HepG2 (cell line): ENCODE data around the gene SP4. TPM values are rescaled to one million over a fixed set of nuclear protein-coding genes. Genes with fewer than 3 reads are reported as not detected.

Experiments
- ATAC-seq: fragments of 200-7000 bp; cut with Tn5 transposase; 3 replicates; pipeline ENCODE4 v1.9.1; 2020; ENCODE audit warnings: mild to moderate bottlenecking, moderate library complexity
- BruUV-seq: library from RNA; stranded (reverse); fragments of 400-500 nt; replicated peaks from 2 replicates; lab custom pipeline; 2021; lab: Mats Ljungman, UMichigan
- CTCF ChIA-PET: fragments of 300-600 bp; formaldehyde crosslinking; extraction: SDS; loops from one replicate; lab custom pipeline; 2021; ENCODE audit warnings: low total read pairs, inconsistent platforms, low intra/inter-chr PET ratio; lab: Yijun Ruan, JAX
- POLR2A ChIA-PET: fragments of 350-600 bp; sonication (Branson Sonifier 250); formaldehyde crosslinking; loops from one replicate; lab custom pipeline; 2020; ENCODE audit warnings: antibody characterized with exemption, inconsistent platforms; lab: Yijun Ruan, JAX
- DNase-seq: peaks from one replicate; pipeline ENCODE4 v3.0.0-alpha.2; 2015; ENCODE audit warnings: low spot score
- FAIRE-seq: peaks from 3 replicates; lab custom pipeline; 2011; peaks lifted over from hg19 to GRCh38; lab: Jason Lieb, UNC
- H2AFZ ChIP-seq: one replicate; pipeline ENCODE4 v1.6.1; 2011; ENCODE audit warnings: low read length, inconsistent platforms
- H3K27ac ChIP-seq: fragments of 300-600 bp; 3 replicates; pipeline ENCODE4 v1.8.0; 2011; ENCODE audit warnings: mixed run types, mild to moderate bottlenecking, mixed read lengths, low read length, inconsistent platforms; ENCODE audit not compliant: insufficient read depth; ENCODE audit errors: extremely low read length
- H3K27me3 ChIP-seq, 2 experiments: fragments of 200-600 bp in 1 of 2; 2 replicates in 1 of 2; 3 replicates in 1 of 2; pipeline versions ENCODE4 v1.6.0 to v1.8.0; 2011; ENCODE audit warnings: low read length in 2 of 2, mild to moderate bottlenecking in 2 of 2, moderate library complexity in 2 of 2, inconsistent platforms in 1 of 2; ENCODE audit not compliant: insufficient read depth in 2 of 2, control insufficient read depth in 1 of 2
- H3K36me3 ChIP-seq, 2 experiments: fragments of 200-600 bp in 1 of 2; replicated peaks in 1 of 2; 2 replicates in 1 of 2; 3 replicates in 1 of 2; pipeline versions ENCODE4 v1.5.1 to v1.8.0; 2011; ENCODE audit warnings: low read length in 2 of 2, inconsistent platforms in 1 of 2; ENCODE audit not compliant: insufficient read depth in 2 of 2, control insufficient read depth in 1 of 2
- H3K4me1 ChIP-seq: 2 replicates; pipeline ENCODE4 v1.5.1; 2012; ENCODE audit warnings: low read length, inconsistent platforms; ENCODE audit not compliant: insufficient read depth
- H3K4me2 ChIP-seq: 2 replicates; pipeline ENCODE4 v1.6.0; 2011; ENCODE audit warnings: low read depth, low read length, inconsistent platforms
- H3K4me3 ChIP-seq, 3 experiments: fragments of 200-600 bp in 1 of 3; sonication (generic), shearing (Covaris generic) in 1 of 3; replicated peaks in 1 of 3; 2 replicates each; pipeline ENCODE4 v1.5.1; 2011 to 2016; ENCODE audit warnings: low read length in 3 of 3, inconsistent platforms in 2 of 3, low read depth in 2 of 3, mild to moderate bottlenecking in 2 of 3, control low read depth in 1 of 3, mixed read lengths in 1 of 3; ENCODE audit not compliant: insufficient read depth in 1 of 3
- H3K79me2 ChIP-seq: one replicate; pipeline ENCODE4 v1.6.1; 2011; ENCODE audit warnings: low read length, inconsistent platforms; ENCODE audit not compliant: insufficient read depth
- H3K9ac ChIP-seq: 2 replicates; pipeline ENCODE4 v1.6.0; 2011; ENCODE audit warnings: mild to moderate bottlenecking, low read depth, low read length, inconsistent platforms; ENCODE audit not compliant: insufficient read depth
- H3K9me3 ChIP-seq: 2 replicates; pipeline ENCODE4 v1.5.1; 2012; ENCODE audit warnings: mild to moderate bottlenecking, low read length
- H4K20me1 ChIP-seq: 2 replicates; pipeline ENCODE4 v1.6.0; 2011; ENCODE audit warnings: inconsistent platforms, mild to moderate bottlenecking, low read length, moderate library complexity; ENCODE audit not compliant: insufficient read depth
- HOXA9 ChIP-seq: sonication (generic); formaldehyde crosslinking; IDR thresholded peaks from 2 replicates; pipeline ENCODE4 v1.8.1; 2022; ENCODE audit warnings: missing genetic modification reagents, mild to moderate bottlenecking, moderate library complexity, borderline replicate concordance
- RAD51 ChIP-seq: fragments of 450-650 bp; IDR thresholded peaks from 2 replicates; pipeline ENCODE4 v1.6.1; 2016; ENCODE audit warnings: borderline replicate concordance
- SYNCRIP ChIP-seq: fragments of 200-400 bp; formaldehyde crosslinking; IDR thresholded peaks from 2 replicates; pipeline ENCODE4 v1.6.1; 2018; ENCODE audit warnings: mild to moderate bottlenecking, low read depth, low read length; ENCODE audit not compliant: insufficient read depth
- YEATS2 ChIP-seq: sonication (generic); formaldehyde crosslinking; IDR thresholded peaks from 2 replicates; pipeline ENCODE4 v1.4.0; 2020; ENCODE audit warnings: missing genetic modification reagents, borderline replicate concordance
- ZNF230 ChIP-seq: sonication (generic); formaldehyde crosslinking; IDR thresholded peaks from 2 replicates; pipeline ENCODE4 v1.4.0; 2020; ENCODE audit warnings: mild to moderate bottlenecking, missing genetic modification reagents
- ZNF33B ChIP-seq: sonication (generic); formaldehyde crosslinking; IDR thresholded peaks from 2 replicates; pipeline ENCODE4 v1.5.1; 2020; ENCODE audit warnings: mild to moderate bottlenecking, missing genetic modification reagents
- ZNF546 ChIP-seq: sonication (generic); formaldehyde crosslinking; conservative IDR thresholded peaks from 2 replicates; pipeline ENCODE4 v1.8.1; 2023; ENCODE audit warnings: mild to moderate bottlenecking, missing genetic modification reagents
- ZNF556 ChIP-seq: sonication (generic); formaldehyde crosslinking; IDR thresholded peaks from 2 replicates; pipeline ENCODE4 v1.4.0; 2020; ENCODE audit warnings: mild to moderate bottlenecking, missing genetic modification reagents, borderline replicate concordance
- ZNF839 ChIP-seq: sonication (generic); formaldehyde crosslinking; IDR thresholded peaks from 2 replicates; pipeline ENCODE4 v1.4.0; 2020; ENCODE audit warnings: missing genetic modification reagents, mild to moderate bottlenecking, borderline replicate concordance
- WGBS: methylation state at CpG from one replicate; pipeline ENCODE4 v1.1.6; 2017; ENCODE audit warnings: low lambda C conversion rate; 5-methylcytosine and 5-hydroxymethylcytosine counted together
- in situ Hi-C: cut with HindIII; loops from 2 replicates; pipeline ENCODE4 v1.10.0; 2017; ENCODE audit warnings: low pct_unique_long_range_greater_than_20kb; ENCODE audit not compliant: extremely low pct_ligation_motif_present
- intact Hi-C: fragments of 100-400 bp; cut with micrococcal nuclease; formaldehyde crosslinking; loops from one replicate; pipeline ENCODE4 v1.10.0; 2022; ENCODE audit not compliant: unreplicated experiment
- polyA plus RNA-seq, 8 experiments: library from polyadenylated mRNA; depleted of rRNA in 3 of 8; stranded (reverse) in 7 of 8; unstranded in 1 of 8; fragments of >200 nt; fragmentation: Illumina TruSeq in 4 of 8; extraction: Trizol in 4 of 8; gene quantifications; 2 replicates each; pipeline versions ENCODE4 v1.2.1 to v1.2.3, GENCODE V29; 2011 to 2016; ENCODE audit warnings: low read depth in 4 of 8, missing spikeins in 1 of 8, mixed read lengths in 1 of 8; ENCODE audit not compliant: insufficient read depth in 1 of 8
- total RNA-seq, 5 experiments: library from RNA; depleted of rRNA; stranded (reverse); fragments of >200 nt; fragmentation: Illumina TruSeq; extraction: Trizol; gene quantifications; 2 replicates each; pipeline ENCODE4 v1.2.3, GENCODE V29; 2016; ENCODE audit warnings: low read depth in 1 of 5
- TF ChIP-seq, protein P1 (sequence below): sonication (generic); formaldehyde crosslinking; IDR thresholded peaks from 2 replicates; pipeline ENCODE4 v1.4.0; 2020; ENCODE audit warnings: mild to moderate bottlenecking, missing genetic modification reagents
- TF ChIP-seq, protein P2 (sequence below): IDR thresholded peaks from 2 replicates; pipeline ENCODE4 v1.6.1; 2012; ENCODE audit warnings: low read length, improper control_type of control experiment
- TF ChIP-seq, protein P3 (sequence below): sonication (generic); formaldehyde crosslinking; IDR thresholded peaks from 2 replicates; pipeline ENCODE4; 2020; ENCODE audit warnings: missing genetic modification reagents, mild to moderate bottlenecking, borderline replicate concordance

The SP4 gene
- total and polyA plus RNA-seq, 2 of the 13 experiments (the other 11 are each of a cell fraction or from before 2014, with no cell fraction given): 2.7 to 4.8 TPM

DNA sequence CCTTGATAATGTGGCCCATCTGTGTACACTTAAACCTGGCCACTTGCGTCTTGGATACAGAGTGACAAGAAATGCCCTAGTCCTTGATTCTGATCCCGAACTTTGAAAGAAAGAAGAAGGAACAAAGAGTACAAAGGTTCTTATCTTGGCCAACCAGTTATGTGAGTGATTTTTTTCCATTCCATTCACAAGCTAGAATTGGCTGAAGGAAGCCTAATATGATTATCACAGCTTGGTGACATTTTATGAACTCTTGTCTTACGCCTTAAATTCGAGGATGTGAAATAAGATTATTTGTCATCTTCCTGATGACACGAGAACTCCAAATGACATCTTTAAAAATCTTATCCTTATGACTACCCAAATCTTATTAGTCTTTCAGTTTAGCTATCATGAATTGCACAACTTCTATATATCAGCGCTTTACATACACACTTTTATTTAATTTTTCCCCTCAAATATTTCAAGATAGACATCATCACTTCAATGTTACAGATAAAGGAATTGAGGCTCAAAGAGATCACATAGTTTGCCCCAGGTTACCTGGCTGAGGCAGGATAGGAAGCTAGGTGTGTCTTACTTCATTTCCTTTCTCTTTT, 13.0 kb upstream of the SP4 start:
- Histone ChIP-seq H3K79me2 (no peaks in the 10 kb centered on the region), H3K9me3 (no peaks in the 10 kb centered on the region), H3K4me2 (no peak overlapping the region), H3K4me3 (no peak overlapping the region), H3K27me3 (peaks cover 0 to 7% of the 10 kb centered on the region in 2 experiments; a peak in 1 of 5 replicates), H3K4me1 (no peaks in the 10 kb centered on the region), H3K36me3 (no peaks in the 10 kb centered on the region), H3K27ac (no peak overlapping the region), H3K9ac (no peak overlapping the region), H4K20me1 (no peaks in the 10 kb centered on the region), H2AFZ (no peak overlapping the region)
- in situ Hi-C loops (no loop called here), intact Hi-C loops (no loop called here)
- POLR2A ChIA-PET: no interaction called here
- whole genome bisulfite sequencing: 30% methylated on average over 6 of the region's 6 CpGs
- ATAC-seq (no peak), DNase-seq (no peak), FAIRE-seq (no peak)
- CTCF ChIA-PET: no interaction called here
- BruUV-seq: no TSS peak
- TF ChIP-seq ZNF33B (no peak), ZNF230 (CRISPR knock-in tag) (no peak), RAD51 (no peak), ZNF839 (CRISPR knock-in tag) (no peak), ZNF546 (CRISPR knock-in tag) (no peak), ZNF556 (CRISPR knock-in tag) (no peak)
- TF ChIP-seq, protein P1, sequence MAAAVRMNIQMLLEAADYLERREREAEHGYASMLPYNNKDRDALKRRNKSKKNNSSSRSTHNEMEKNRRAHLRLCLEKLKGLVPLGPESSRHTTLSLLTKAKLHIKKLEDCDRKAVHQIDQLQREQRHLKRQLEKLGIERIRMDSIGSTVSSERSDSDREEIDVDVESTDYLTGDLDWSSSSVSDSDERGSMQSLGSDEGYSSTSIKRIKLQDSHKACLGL (CRISPR knock-in tag): no peak

DNA sequence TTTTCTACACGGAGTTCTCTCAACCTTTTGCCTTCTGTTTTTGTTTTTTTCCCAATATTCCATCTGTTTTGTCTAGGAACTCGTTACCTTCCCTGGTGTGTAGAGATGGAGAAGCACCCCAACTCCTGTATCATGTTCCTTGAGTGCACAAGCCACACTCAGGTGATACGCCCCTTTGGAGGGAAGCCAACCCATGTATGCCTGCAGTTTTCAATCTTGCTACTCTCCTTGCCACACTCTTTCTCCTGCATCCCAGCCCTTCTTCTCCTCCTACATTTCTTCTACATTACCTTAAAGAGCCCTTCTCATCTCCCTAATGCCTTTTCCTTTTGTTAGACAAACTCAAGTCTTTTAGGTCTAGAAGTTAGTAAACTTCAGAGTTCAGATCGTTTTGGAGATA, 10.2 kb upstream of the SP4 start:
- 0 out of 5 replicates have a peak, but pooled peaks cover 0 to 4% of the 10 kb centered on the region in 2 experiments for H3K27me3 ChIP-seq
- H3K9me3 ChIP-seq: no peaks in the 10 kb centered on the region
- no peaks in the 10 kb centered on the region for H3K79me2 ChIP-seq
- 21% methylated on average over 4 of the region's 4 CpGs for WGBS
- no peak overlapping the region for H3K4me3 ChIP-seq
- CTCF ChIA-PET: no interaction called here
- H3K27ac ChIP-seq: no peak overlapping the region
- no peak for FAIRE-seq
- intact Hi-C loops: no loop called here
- DNase-seq: no peak
- no peak for ATAC-seq
- H3K4me2 ChIP-seq: no peak overlapping the region
- no peak overlapping the region for H3K9ac ChIP-seq
- no peaks in the 10 kb centered on the region for H3K4me1 ChIP-seq
- in situ Hi-C loops: no loop called here
- H3K36me3 ChIP-seq: no peaks in the 10 kb centered on the region
- POLR2A ChIA-PET: no interaction called here
- no peaks in the 10 kb centered on the region for H4K20me1 ChIP-seq
- no peak overlapping the region for H2AFZ ChIP-seq
- BruUV-seq: no TSS peak
- TF ChIP-seq, protein P2, sequence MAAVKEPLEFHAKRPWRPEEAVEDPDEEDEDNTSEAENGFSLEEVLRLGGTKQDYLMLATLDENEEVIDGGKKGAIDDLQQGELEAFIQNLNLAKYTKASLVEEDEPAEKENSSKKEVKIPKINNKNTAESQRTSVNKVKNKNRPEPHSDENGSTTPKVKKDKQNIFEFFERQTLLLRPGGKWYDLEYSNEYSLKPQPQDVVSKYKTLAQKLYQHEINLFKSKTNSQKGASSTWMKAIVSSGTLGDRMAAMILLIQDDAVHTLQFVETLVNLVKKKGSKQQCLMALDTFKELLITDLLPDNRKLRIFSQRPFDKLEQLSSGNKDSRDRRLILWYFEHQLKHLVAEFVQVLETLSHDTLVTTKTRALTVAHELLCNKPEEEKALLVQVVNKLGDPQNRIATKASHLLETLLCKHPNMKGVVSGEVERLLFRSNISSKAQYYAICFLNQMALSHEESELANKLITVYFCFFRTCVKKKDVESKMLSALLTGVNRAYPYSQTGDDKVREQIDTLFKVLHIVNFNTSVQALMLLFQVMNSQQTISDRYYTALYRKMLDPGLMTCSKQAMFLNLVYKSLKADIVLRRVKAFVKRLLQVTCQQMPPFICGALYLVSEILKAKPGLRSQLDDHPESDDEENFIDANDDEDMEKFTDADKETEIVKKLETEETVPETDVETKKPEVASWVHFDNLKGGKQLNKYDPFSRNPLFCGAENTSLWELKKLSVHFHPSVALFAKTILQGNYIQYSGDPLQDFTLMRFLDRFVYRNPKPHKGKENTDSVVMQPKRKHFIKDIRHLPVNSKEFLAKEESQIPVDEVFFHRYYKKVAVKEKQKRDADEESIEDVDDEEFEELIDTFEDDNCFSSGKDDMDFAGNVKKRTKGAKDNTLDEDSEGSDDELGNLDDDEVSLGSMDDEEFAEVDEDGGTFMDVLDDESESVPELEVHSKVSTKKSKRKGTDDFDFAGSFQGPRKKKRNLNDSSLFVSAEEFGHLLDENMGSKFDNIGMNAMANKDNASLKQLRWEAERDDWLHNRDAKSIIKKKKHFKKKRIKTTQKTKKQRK: no peak
- TF ChIP-seq SYNCRIP (no peak), YEATS2 (no peak), HOXA9 (no peak)
- TF ChIP-seq, protein P3, sequence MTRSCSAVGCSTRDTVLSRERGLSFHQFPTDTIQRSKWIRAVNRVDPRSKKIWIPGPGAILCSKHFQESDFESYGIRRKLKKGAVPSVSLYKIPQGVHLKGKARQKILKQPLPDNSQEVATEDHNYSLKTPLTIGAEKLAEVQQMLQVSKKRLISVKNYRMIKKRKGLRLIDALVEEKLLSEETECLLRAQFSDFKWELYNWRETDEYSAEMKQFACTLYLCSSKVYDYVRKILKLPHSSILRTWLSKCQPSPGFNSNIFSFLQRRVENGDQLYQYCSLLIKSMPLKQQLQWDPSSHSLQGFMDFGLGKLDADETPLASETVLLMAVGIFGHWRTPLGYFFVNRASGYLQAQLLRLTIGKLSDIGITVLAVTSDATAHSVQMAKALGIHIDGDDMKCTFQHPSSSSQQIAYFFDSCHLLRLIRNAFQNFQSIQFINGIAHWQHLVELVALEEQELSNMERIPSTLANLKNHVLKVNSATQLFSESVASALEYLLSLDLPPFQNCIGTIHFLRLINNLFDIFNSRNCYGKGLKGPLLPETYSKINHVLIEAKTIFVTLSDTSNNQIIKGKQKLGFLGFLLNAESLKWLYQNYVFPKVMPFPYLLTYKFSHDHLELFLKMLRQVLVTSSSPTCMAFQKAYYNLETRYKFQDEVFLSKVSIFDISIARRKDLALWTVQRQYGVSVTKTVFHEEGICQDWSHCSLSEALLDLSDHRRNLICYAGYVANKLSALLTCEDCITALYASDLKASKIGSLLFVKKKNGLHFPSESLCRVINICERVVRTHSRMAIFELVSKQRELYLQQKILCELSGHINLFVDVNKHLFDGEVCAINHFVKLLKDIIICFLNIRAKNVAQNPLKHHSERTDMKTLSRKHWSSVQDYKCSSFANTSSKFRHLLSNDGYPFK (CRISPR knock-in tag): no peak
